Bone marrow (tissue), 2 donors: Measurements from ENCODE around the gene LGR4.
"Not testable (repeated sequence)": the region's sequence is repeated elsewhere in the genome, so short reads cannot be mapped to it uniquely, and the experiment has no call there.

Experiments used
- DNase-seq, 2 donors: peaks; one replicate each; lab custom pipeline; 2025; lab: John Stamatoyannopoulos, UW

The LGR4 gene, protein sequence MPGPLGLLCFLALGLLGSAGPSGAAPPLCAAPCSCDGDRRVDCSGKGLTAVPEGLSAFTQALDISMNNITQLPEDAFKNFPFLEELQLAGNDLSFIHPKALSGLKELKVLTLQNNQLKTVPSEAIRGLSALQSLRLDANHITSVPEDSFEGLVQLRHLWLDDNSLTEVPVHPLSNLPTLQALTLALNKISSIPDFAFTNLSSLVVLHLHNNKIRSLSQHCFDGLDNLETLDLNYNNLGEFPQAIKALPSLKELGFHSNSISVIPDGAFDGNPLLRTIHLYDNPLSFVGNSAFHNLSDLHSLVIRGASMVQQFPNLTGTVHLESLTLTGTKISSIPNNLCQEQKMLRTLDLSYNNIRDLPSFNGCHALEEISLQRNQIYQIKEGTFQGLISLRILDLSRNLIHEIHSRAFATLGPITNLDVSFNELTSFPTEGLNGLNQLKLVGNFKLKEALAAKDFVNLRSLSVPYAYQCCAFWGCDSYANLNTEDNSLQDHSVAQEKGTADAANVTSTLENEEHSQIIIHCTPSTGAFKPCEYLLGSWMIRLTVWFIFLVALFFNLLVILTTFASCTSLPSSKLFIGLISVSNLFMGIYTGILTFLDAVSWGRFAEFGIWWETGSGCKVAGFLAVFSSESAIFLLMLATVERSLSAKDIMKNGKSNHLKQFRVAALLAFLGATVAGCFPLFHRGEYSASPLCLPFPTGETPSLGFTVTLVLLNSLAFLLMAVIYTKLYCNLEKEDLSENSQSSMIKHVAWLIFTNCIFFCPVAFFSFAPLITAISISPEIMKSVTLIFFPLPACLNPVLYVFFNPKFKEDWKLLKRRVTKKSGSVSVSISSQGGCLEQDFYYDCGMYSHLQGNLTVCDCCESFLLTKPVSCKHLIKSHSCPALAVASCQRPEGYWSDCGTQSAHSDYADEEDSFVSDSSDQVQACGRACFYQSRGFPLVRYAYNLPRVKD

DNA sequence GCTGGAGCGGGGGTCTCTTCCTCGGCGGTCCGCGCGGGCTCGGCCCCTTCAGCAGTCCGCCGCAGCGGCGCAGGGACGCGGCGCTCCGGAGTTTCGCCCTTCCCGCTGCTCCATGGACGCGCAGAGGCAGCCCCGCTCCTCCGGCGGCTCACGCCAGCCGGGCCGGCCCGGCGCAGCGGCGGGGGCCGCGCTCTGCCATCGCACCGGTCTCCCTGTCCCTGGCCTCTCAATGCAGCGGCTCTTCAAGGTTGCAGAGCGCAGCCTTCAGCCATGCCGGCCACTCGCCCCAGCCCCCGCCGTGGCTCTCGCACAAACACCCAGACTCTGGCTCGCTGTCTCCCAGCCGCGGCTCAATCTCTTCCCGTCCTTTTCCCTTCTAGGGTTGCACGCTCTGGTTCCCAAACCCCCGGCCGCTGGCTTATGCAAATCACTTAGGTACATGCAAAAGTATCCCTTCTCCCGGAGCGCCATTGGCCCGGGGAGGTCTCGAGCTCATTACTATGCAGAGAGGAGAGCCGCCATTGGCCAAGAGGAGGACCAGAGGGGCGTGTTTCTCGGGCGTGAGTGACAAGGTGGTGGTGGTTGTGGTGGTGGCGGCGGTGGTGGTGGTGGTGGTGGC is at the start of gene LGR4:
Gene LGR4, minus strand, starts transcription at position 393 of the 619 bp plus-strand sequence. CDS start 488 bp downstream, outside the sequence.
- DNase-seq: peak in 1 of 2 donors; percentile 18

DNA sequence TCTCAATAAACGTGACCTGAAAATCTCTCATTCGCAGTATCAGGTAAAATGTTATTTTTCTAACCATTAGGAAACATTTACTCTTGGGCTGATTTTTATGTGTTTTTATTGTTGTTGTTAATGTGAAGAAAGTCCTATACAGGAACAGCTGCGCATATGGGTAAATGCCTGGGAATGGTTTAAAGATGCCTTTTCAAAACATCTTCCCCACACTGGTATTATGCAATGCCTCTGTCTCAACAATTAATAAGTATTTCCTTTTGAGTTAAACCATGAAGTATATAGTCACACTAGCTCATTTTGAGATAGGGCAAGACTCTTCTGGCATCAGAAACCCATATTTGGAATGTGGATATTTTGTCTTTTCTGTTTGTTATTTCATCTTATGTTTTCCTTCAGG is 47.6 kb upstream of the LGR4 start:
- no peak for DNase-seq

DNA sequence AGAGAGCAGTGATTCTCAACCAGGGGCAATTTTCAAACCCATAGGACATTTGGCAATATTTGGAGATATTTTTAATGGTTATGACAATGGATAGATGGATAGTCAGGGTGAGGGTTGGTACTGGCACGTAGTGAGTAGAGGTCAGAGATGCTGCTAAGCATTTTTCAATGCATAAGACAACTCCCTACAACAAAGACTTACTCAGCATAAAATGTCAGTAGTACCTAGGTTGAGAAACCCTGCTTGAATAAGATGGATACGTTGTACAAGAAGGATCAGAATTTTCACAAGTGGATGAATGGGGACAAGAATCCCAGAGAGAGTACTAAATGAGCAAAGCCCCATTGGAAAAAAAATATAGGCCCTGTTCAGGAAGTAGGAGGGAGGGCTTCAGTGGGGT is 45.9 kb upstream of the LGR4 start:
- no peak for DNase-seq

DNA sequence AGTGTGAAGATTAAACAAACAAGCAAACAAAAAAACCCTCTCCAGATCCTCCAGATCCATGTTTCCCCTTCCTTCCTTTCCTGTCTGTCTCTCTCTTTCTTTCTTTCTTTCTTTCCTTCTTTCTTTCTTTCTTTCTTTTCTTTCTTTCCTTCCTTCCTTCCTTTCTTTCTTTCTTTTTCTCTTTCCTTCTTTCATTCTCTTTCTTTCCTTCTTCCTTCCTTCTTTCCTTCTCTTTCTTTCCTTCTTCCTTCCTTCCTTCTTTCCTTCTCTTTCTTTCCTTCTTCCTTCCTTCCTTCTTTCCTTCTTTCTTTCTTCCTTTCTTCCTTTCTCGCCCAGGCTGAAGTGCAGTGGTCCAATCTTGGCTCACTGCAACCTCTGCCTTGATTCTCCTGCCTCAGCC is 44.9 kb upstream of the LGR4 start:
- not testable (repeated sequence) for DNase-seq

DNA sequence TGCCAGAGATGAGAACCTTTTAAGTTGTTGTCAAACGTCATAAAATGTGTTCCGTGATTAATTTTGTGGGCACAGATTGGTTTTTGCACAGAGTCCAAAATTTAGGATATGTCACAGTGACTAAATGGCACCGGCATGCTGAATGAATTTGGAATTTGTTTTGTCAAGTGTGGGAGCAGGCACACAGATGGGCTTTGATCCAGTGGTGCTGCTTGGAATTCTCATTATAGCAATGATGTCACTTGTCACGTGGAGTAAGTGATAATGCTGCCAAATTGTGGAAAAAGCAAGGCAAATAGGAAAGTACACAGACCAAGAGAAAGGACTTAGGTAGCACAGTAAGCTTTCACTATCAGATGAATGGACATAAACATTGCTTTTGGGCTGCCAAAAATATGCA is 42.0 kb upstream of the LGR4 start:
- DNase-seq: no peak

DNA sequence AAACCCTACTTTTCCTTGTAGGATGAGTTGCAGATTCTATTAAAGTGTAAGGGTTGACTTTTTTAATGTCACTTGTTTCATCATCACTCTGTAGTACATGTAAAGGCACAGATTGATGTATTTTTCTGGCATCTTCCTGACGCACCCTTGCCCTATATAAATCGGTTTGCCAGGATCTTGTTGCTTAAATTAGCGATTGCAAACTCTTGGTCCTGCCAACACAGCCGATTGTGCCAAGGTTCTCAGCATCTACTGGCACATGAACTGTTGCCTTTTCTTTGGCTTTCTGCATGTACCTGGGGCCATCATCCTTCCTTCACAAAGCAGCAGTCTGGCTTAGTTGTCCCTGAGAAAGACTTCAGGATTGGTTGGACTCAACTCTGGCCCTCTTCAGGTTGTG is 41.5 kb upstream of the LGR4 start:
- DNase-seq: no peak

DNA sequence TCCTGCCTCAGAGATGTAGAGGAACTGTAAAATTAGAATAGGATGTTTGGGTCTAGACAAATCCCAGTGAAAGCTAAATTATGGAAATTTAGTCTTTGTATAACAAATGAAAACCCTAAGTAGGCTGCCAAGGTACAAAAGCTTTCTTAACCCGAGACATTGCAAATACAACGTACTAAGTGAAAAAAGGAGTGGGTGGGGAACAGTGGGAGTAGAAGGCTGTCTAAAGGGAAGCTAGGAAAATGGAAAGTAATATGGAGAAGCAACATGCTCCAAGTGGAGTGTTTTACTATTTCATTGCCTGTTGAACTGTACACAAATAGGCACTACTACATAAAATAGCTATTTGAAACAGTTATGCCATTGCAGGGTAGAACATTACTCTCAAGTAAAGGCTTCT is 40.8 kb upstream of the LGR4 start:
- no peak for DNase-seq

DNA sequence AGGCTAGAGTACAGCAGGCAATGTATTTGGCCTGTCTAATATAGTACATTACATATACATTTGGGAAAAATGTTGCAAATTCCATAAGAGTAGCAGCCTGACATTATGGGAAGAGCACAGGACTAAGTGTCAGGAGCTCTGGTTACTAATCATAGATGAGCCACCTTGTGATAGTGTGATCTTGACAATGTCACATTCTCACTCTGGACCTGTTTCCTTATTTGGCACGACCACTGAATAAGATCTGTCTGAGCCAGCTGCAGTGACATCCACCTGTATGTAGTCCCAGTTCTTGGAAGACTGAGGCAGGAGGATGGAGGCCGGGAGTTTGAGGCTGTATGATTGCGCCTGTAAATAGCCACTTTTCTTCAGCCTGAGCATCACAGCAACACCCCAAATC is 39.6 kb upstream of the LGR4 start:
- DNase-seq: no peak

DNA sequence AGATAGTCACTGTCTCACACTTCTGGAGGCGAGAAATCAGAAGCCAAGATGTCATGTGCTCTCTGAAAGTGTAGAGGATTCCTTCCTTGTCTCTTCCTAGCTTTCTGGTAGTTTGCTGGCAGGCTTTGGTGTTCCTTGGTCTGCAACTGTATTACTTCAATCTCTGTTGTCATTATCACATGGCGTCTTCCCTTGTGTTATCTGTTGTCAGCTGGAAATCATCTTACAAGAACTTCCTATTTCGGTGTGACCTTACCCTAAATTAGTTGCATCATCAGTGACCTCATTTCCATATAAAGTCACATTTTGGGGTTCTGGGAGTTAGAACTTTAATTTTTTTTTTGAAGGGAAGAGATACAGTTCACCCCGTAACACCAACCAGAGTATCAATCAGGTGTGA is 37.3 kb upstream of the LGR4 start:
- DNase-seq: no peak

DNA sequence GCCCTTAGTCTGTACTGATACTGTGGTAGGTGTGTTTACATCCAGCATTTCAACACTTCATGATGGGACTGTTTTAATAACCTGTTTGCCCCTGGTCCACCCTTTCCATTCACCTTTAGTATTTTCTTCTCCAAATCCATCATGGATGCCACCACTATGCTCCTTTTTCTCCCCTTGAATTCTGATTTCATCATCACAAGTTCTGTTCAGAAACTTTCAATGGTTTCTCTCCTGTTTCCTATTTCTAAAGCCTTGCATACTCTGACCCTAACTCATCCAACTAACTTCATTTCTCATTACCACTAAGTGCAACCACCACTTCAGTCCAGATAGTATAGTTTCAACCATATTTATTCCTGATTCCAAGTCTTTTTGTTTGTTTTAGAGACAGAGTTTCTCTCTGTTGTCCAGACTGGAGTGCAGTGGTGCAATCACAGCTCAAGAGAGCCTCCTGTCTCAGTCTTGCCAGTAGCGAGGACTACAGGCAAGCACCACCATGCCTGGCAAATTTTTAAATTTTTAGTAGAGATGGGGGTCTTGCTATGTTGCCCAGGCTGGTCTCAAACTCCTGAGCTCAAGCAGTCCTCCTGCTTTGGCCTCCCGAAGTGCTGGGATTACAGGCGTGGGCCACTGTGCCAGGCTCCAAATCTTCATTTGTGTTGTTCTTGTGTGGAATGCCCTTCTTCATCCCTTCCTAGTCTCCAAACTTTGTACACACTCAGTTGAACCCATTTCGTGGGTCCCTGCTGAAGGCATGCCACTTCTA is 35.1 kb upstream of the LGR4 start:
- no peak for DNase-seq

DNA sequence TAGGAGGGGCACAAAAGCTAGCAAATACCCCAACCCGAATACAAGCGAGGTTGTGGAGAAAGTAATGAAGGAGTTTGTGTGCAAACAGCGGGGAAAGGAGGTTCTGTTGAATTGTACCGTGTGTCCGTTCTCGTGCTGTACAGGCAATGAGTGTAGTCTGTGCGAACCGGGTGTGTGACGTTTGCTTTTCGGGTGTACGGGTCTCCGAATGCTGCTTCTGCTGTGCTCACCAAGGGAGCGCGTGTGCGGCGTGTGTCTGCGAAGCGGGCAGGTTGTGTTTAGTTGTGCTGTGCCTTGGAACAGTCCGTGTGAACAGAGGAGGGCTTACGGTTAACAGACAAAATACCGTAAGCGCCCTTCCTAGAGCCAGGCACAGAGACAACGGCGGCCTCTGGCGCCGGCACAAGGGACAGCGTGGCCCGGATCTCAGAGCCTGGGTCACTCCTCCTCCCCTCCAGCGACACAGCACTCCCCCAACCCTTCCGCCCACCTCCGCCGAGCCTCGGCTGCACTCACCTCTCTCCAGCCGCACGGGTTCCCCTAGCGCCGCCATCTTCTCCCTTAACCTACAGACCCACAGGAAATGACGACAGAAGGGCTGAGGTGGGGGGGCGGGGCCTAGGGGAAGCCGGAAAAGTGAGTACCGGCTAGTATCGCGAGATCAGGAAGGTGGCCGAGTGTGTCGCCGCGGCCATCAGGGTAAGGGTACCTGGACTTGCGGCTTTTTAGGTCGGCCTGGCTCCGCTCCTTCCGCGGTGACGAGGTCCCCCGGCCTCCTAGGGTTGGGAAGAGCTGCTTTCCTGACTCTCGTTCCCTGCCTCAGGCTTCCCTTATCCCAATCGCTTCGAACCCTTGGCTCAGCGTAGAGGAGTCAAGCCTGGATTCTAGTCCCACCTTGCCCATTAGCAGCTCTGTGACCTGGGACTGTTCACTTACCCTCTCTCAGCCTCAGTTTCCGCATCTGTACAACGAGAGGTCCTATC is 33.9 kb upstream of the LGR4 start, which contains the start of gene LIN7C:
Gene LIN7C, minus strand, starts transcription at position 570 of the 983 bp plus-strand sequence. Its CDS starts 17 bp downstream, at position 553.
- DNase-seq: peak; percentile 87 to 98

DNA sequence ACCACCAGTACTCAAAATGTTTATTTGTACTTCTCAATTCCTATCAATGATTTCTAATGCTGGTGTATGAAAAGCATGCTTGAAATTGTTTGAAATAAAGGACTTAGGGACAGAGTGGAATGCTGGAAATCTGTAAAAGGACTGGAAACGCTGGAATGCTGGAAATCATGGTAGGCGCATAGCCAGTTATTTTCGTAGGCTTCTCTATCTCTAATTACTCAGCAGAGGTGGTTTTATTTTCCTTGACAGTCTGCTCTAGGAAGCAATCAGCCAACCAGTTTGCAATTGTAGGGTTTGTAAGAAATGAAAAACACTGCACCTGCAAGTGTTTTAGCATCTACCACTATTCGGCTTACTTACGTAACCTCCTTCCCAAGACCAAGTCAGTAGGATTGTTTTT is 33.2 kb upstream of the LGR4 start:
- no peak for DNase-seq

DNA sequence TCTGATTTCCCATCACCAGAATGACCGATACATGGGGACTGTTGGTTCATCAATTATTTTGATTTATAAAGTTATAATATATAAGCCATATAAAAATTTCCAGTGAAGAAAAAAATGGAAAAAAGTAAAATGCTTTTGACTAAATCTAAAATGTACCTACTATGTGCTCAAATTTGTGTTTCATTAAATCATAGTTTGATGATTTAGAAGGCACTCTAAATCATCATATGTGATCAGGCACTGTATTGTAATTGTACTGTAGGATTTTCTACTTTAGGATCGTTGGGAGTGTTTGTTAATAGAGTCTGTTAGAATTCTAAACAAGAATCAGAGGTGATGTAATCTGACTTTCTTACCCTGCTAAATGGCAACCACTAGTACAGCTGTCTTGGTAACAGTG is 31.6 kb upstream of the LGR4 start:
- no peak for DNase-seq

DNA sequence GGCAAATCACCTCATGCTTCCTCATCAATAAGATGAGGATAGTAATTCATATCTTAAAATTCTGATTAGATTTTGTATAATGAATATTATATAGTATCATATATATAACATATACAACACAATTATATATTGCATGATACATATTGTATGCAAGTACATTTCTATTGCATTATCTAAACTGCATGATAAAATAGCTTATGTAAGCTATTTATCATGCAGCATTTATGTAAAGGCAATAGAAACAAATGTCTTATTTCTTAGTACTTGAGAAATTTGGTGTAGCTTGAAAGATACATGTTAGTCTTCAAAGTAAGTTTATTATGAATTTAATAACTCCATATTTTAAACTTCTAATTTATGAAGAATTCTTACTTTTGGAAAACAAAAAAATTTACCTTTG is 28.5 kb upstream of the LGR4 start:
- no peak for DNase-seq

DNA sequence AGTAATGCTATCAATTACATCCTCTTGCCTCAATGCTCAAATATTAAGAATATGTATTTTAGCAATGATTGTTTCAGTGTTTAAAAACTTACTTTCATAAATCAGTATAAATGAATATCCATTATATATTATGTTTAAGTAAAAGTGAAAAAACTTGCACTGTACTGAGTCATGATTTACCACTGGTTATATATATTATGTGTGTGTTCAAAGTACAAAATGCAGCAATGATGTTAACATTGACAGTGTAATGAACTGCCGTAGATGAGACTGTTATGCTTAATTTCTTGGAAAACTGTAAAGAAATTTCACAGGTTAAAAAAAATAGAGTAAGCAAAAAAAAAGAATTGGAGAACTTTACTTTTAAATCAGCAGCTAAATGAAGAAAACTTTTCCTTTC is 25.3 kb upstream of the LGR4 start:
- no peak for DNase-seq

DNA sequence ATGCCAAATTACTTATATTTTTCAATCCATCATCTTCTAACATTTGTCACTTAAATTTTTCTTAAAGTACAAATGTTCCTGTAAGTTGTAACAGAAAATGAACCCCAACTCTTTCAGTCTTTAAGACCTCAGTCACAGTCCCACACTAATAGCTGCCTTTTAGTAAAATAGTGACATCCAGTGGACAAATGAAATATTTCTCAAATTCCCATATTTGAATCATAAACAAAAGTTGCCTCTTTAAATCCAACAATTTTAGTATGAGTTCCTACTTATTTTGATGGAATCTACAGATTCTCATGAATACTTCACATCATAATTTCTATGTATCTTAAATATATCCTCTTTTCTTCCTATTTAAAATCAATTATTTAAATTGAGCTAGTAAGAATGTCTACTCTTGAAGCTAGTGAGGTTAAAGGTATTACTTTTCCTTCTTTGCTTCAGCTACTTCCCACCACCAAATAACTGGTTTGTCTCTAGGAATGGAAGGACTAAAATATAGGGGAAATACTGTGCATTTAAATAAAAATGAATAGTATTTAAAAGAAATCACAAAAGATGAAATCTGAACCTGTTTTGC is 24.8 kb upstream of the LGR4 start:
- DNase-seq: peak in 1 of 2 donors; percentile 13

DNA sequence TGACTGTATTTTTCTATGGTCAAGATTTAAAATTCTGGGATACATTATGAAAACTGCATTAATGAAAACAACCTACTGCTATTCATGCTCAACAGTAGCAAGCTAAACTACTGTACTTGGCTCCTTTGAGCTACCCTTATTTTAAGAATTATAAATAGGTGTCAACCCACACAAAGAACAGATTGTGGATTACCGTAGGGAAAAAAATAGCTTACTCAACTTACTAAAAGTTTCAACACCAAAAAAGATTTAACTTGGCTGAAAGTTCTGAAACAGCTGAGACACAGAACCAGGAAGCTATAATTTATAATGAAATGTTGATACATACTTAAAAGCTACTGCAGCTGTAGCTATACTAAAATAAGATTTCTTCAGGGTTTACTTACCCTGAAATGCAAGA is 23.9 kb upstream of the LGR4 start:
- no peak for DNase-seq

DNA sequence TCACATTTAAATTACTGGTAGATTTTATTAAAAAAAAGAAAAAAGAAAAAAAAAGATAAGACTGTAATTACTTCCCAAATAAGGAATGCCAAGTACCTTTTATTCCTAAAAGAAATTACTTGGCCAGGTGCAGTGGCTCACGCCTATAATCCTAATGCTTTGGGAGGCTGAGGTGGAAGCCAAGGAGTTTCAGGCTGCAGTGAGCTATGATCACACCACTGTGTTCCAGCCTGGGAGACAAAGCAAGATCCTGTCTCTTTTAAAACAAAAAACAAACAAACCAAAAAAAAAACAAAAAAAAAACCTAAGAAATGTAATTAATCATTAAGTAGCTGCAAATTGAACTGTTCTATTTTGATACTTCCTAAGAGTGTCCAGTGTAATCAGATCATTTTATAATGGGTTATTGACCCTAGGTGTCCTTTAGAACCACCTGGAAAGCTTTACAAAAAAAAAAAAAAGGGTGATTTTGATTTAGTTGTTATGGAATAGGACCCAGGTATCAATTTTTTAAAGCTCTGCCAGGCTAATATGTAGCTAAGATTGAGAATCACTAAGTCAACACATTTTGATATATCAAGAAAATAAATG is 23.2 kb upstream of the LGR4 start:
- DNase-seq: no peak

DNA sequence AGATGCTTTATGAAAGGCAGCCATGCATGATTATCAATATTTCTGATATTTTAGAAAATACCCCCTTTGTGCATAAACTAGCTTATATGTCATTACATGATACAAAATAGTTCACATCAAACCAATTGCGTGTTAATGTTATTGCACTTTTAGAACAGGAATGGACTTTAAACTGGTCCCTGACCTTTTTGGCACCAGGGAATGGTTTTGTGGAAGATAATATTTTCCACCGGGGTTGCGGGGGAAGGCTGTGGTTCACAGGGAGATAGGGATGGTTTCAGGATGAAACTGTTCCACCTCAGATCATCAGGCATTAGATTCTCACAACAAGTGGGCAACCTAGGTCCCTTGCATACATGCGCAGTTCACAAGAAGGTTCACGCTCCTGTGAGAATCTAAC is 16.5 kb upstream of the LGR4 start:
- no peak for DNase-seq

DNA sequence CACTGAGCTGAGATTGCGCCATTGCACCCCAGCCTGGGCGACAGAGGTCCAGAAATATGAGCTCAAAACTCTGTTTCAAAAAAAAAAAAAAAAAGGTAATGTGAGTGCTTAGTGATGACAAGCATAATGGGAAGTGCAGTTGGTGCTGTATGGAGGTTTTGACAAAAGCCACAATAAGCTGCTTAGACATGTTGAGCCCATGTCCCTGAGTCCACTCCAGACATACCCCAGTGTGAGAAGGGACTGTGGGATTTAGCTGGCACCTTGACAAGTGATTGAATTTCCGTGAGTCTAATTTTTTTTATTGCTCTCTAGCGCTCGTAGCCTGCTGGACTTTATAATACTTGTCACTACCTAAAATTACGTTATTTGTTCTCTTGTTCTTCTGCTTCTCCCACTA is 15.1 kb upstream of the LGR4 start:
- DNase-seq: no peak
